KOPT-K1 (cell line): ENCODE measurements around the gene ISCU.
"Not testable (repeated sequence)": the region's sequence is repeated elsewhere in the genome, so short reads cannot be mapped to it uniquely, and the experiment has no call there.

Source experiments
- H3K27ac ChIP-seq: fragments of 200-600 bp; sonication (generic); 2 replicates; pipeline ENCODE4 v1.5.1; 2016; ENCODE audit warnings: antibody characterized with exemption, mild to moderate bottlenecking, low read depth, low read length; ENCODE audit not compliant: poor library complexity, severe bottlenecking
- H3K36me3 ChIP-seq: fragments of 200-600 bp; sonication (generic); 2 replicates; pipeline ENCODE4 v1.5.1; 2017; ENCODE audit warnings: antibody characterized with exemption, mild to moderate bottlenecking, low read length, moderate library complexity; ENCODE audit not compliant: insufficient read depth
- H3K9me3 ChIP-seq: fragments of 200-600 bp; sonication (generic); 2 replicates; pipeline ENCODE4 v1.5.1; 2017; ENCODE audit warnings: antibody characterized with exemption, low read length, mild to moderate bottlenecking; ENCODE audit not compliant: insufficient read depth, poor library complexity, severe bottlenecking

ISCU gene

GRCh38 chr12:108586306-108586705 is 23.9 kb downstream of the ISCU start:
- no peak overlapping the region for H3K27ac ChIP-seq
- no peaks in the 10 kb centered on the region for H3K9me3 ChIP-seq
- no peaks in the 10 kb centered on the region for H3K36me3 ChIP-seq

GRCh38 chr12:108587826-108588225 is 25.4 kb downstream of the ISCU start:
- H3K36me3 ChIP-seq, result no peaks in the 10 kb centered on the region
- H3K27ac ChIP-seq, result no peak overlapping the region

GRCh38 chr12:108589028-108589839 is 26.8 kb downstream of the ISCU start:
- H3K9me3 ChIP-seq, result no peaks in the 10 kb centered on the region
- no peak overlapping the region for H3K27ac ChIP-seq
- H3K36me3 ChIP-seq, result no peaks in the 10 kb centered on the region

More at GRCh38 chr12:108587826-108588225, 25.4 kb downstream of the ISCU start:
- no peaks in the 10 kb centered on the region for H3K9me3 ChIP-seq

GRCh38 chr12:108589840-108590229 is 27.4 kb downstream of the ISCU start:
- Histone ChIP-seq H3K9me3 (no peaks in the 10 kb centered on the region), H3K36me3 (no peaks in the 10 kb centered on the region), H3K27ac (no peak overlapping the region)

GRCh38 chr12:108590463-108590862 is 28.1 kb downstream of the ISCU start:
- H3K27ac ChIP-seq, H3K36me3 ChIP-seq, H3K9me3 ChIP-seq: not testable (repeated sequence)

GRCh38 chr12:108591267-108591980 is 29.0 kb downstream of the ISCU start:
- no peaks in the 10 kb centered on the region for H3K36me3 ChIP-seq
- no peaks in the 10 kb centered on the region for H3K9me3 ChIP-seq
- H3K27ac ChIP-seq, result no peak overlapping the region

GRCh38 chr12:108592033-108592909 is 29.9 kb downstream of the ISCU start:
- H3K36me3 ChIP-seq, result no peaks in the 10 kb centered on the region
- H3K9me3 ChIP-seq, result no peaks in the 10 kb centered on the region
- H3K27ac ChIP-seq, result no peak overlapping the region

- H3K9me3 ChIP-seq, result no peaks in the 10 kb centered on the region
- no peak overlapping the region for H3K27ac ChIP-seq
- H3K36me3 ChIP-seq, result no peaks in the 10 kb centered on the region
Measured at GRCh38 chr12:108594323-108594903, 32.0 kb downstream of the ISCU start.

- no peaks in the 10 kb centered on the region for H3K36me3 ChIP-seq
- no peaks in the 10 kb centered on the region for H3K9me3 ChIP-seq
- no peak overlapping the region for H3K27ac ChIP-seq
Measured at GRCh38 chr12:108594960-108595710, 32.7 kb downstream of the ISCU start.

GRCh38 chr12:108595711-108596647 is 33.6 kb downstream of the ISCU start:
- no peaks in the 10 kb centered on the region for H3K9me3 ChIP-seq
- no peaks in the 10 kb centered on the region for H3K36me3 ChIP-seq
- H3K27ac ChIP-seq, result no peak overlapping the region

- H3K27ac ChIP-seq, result no peak overlapping the region
- no peaks in the 10 kb centered on the region for H3K36me3 ChIP-seq
- H3K9me3 ChIP-seq, result no peaks in the 10 kb centered on the region
Measured at GRCh38 chr12:108596854-108597558, 34.6 kb downstream of the ISCU start.

- no peaks in the 10 kb centered on the region for H3K36me3 ChIP-seq
- no peak within 1 kb of the TSS for H3K27ac ChIP-seq
- no peaks in the 10 kb centered on the region for H3K9me3 ChIP-seq
Measured at GRCh38 chr12:108597559-108598471, 35.4 kb downstream of the ISCU start, which contains the start of gene TMEM119. Gene TMEM119, minus strand, starts transcription at chr12:108598084. Its CDS starts 5,701 bp downstream, at chr12:108592383.
